HFF-Myc (cell line): Measurements from ENCODE around the gene EYS.
"Not testable (repeated sequence)": the region's sequence is repeated elsewhere in the genome, so short reads cannot be mapped to it uniquely, and the experiment has no call there.

Source experiments
- DNase-seq: peaks from one replicate; pipeline ENCODE4 v3.0.0-alpha.2; 2011; ENCODE audit warnings: low read depth; ENCODE audit errors: extremely low read depth
- H3K4me3 ChIP-seq: replicated peaks from 2 replicates; pipeline ENCODE4 v1.5.1; 2011; ENCODE audit warnings: low read depth, mild to moderate bottlenecking, control low read depth, low read length
- TF ChIP-seq, protein P1 (sequence below): IDR thresholded peaks from 2 replicates; pipeline ENCODE4 v1.5.1; 2012; ENCODE audit warnings: mild to moderate bottlenecking, low read depth, low read length, control low read depth; ENCODE audit errors: missing control alignments

EYS gene

DNA sequence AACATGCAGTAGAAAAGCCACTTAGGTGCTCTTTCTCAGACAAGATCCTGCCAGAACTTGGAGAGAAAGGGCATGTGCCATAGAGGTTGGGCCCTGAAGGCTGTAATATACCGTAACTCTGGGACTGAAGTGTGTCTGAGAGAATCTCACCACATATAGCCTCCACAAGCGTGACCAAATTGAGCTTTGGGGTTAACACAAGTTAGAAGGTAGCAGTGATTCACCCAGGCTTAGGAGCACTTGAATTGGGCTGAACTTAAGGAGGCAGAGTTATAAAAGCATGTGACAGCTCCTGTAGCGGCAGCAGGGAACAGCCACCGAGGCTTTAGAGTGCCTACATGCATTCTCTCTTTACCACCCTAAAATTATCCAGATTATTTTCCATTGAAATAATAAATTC is 1709.8 kb downstream of the EYS start:
- H3K4me3 ChIP-seq = no peak overlapping the region
- DNase-seq = no peak
- TF ChIP-seq, protein P1, sequence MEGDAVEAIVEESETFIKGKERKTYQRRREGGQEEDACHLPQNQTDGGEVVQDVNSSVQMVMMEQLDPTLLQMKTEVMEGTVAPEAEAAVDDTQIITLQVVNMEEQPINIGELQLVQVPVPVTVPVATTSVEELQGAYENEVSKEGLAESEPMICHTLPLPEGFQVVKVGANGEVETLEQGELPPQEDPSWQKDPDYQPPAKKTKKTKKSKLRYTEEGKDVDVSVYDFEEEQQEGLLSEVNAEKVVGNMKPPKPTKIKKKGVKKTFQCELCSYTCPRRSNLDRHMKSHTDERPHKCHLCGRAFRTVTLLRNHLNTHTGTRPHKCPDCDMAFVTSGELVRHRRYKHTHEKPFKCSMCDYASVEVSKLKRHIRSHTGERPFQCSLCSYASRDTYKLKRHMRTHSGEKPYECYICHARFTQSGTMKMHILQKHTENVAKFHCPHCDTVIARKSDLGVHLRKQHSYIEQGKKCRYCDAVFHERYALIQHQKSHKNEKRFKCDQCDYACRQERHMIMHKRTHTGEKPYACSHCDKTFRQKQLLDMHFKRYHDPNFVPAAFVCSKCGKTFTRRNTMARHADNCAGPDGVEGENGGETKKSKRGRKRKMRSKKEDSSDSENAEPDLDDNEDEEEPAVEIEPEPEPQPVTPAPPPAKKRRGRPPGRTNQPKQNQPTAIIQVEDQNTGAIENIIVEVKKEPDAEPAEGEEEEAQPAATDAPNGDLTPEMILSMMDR = no peak

DNA sequence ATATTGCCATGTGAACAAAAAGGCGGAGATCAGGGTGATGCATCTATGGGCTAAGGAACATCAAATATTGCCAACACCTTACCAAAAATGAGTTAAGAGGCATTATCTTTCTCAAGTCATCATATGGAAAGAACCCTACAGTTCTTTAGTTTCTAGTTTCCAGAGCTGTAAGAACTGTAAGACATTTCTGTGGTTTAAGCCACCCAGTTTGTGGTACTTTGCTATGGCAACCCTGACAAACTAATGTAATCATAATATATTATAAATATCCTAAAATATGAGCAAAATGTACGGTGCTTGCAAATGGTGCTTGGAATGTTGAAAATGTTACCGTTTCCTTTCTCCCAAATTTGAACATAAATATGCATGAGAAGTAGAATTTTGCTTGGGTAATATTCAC is 1721.8 kb downstream of the EYS start:
- no peak for DNase-seq
- no peak overlapping the region for H3K4me3 ChIP-seq
- TF ChIP-seq, protein P1 = no peak

DNA sequence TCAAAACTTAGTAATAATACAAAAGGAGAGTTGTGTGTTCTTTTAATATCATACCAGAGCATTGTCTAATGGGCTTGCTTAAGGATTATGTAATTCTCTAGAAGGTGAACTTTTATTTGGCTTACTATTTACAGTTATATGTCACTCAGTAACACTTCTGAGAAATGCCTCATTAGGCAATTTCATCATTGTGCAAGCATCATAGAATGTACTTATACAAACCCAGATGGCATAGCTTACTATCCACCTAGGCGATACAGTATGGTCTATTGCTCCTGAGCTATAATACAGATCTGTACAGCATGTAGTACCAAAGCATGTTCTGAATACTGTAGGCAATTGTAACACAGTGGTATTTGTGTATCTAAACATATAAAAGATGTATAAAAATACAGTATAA is 1731.3 kb downstream of the EYS start:
- no peak overlapping the region for H3K4me3 ChIP-seq
- DNase-seq = no peak
- TF ChIP-seq, protein P1 = no peak

DNA sequence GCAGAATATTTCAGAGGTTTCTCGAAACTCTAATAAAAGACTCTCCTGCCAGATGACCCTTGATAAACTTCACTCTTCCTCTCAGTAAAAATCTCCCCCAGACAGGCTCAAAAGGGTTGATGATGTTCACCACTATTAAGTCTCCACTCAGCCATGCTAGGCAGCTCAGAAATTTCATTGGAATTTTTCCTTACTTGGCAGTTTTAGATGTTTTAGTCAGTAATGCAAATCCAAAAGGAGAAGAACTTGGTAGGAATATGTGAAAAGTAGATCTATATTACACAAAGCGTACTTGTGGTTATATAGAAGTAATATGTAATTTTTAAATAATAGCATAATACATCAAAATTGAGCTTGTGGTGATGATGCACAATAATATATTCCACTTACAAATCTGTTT is 1738.4 kb downstream of the EYS start:
- no peak overlapping the region for H3K4me3 ChIP-seq
- TF ChIP-seq, protein P1 = no peak
- no peak for DNase-seq

DNA sequence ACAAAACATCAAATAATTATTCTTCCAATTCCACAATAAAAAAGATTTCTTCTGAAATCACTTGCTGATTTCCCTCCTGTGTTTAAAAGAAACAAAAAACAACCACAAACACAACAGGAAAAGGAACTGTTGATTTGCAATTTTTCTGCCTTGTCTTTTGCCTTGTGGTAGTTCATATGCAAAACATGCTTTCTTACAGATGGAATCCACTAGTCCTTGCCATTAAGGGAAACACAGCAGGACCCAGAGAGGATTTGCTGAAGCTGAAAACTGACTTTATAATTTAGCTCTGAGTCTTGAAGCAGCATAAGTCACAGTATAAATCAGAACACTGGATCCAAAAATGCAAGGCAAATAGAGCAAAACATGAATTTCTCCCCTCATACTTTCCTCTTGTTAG is 1742.7 kb downstream of the EYS start:
- TF ChIP-seq, protein P1 = no peak
- no peak overlapping the region for H3K4me3 ChIP-seq
- no peak for DNase-seq

DNA sequence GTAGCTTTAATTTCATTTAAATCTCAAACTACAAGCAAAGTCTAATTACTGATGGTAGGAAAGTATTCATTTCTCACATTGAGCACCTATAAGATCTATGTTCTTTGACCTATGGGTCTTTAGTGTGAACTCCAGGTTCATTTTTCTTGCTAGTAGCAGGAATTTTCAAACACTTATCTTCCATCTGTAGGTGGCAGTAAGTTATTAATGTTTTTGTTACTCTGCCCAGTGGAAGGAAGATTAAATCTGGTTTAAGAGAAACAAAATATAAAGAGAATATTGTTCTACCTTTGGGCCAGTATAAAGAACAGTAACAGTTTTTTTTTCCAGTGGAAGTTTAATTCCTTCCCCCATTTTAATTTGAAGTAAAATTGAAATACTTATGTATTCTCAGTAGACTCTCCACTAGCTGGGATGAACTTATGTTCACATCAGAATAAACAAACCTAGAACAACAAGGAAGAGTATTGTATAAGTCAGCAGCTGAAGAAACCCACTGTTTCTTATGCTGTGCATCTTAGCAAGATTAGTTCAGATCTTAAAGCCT is 1743.2 kb downstream of the EYS start:
- TF ChIP-seq, protein P1 = no peak
- no peak overlapping the region for H3K4me3 ChIP-seq
- no peak for DNase-seq

DNA sequence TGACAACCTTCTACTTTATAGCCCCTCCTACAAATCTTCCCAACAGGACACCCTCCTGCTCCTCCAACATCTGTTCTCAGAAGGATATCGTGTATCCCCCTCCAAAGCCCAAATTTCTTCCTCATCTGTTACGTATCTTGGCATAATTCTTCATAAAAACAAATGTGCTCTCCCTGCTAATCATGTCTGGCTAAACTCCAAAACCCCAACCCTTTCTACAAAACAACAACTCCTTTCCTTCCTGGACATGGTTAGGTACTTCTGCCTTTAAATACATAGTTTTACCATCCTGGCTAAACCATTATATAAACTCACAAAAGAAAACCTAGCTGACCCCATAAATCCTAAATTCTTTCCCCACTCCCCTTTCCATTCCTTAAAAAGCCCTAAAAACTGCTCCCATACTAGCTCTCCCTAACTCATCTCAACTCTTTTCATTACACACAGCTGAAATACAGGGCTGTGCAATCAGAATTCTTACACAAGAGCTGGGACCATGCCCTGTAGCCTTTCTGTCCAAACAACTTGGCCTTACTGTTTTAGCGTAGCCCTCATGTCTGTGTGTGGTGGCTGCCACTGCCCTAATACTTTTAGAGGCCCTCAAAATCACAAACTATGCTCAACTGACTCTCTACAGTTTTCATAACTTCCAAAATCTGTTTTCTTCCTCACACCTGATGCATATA is 1753.5 kb downstream of the EYS start:
- DNase-seq, H3K4me3 ChIP-seq: not testable (repeated sequence)
